Frontal cortex (tissue), 4 donors: Measurements from ENCODE around the gene NMU. TPM values are rescaled to one million over a fixed set of nuclear protein-coding genes. Genes with fewer than 3 reads are reported as not detected.
"Not testable (repeated sequence)": the region's sequence is repeated elsewhere in the genome, so short reads cannot be mapped to it uniquely, and the experiment has no call there.

Experiments
- DNase-seq, 2 donors: peaks; one replicate each; pipeline ENCODE4 v3.0.0; 2012; ENCODE audit warnings: low spot score in 2 of 2
- FAIRE-seq: peaks from 2 replicates; lab custom pipeline; 2012; peaks lifted over from hg19 to GRCh38; lab: Jason Lieb, UNC
- total RNA-seq: library from RNA; depleted of rRNA; stranded (reverse); fragments of >200 nt; gene quantifications from one replicate; pipeline ENCODE4 v1.2.3, GENCODE V29; 2014
- donor health status: control.
- donor health status: control.
- donor health status: control.

The NMU gene
- total RNA-seq, 1 donor from 2014 or later: 2.0 TPM

DNA sequence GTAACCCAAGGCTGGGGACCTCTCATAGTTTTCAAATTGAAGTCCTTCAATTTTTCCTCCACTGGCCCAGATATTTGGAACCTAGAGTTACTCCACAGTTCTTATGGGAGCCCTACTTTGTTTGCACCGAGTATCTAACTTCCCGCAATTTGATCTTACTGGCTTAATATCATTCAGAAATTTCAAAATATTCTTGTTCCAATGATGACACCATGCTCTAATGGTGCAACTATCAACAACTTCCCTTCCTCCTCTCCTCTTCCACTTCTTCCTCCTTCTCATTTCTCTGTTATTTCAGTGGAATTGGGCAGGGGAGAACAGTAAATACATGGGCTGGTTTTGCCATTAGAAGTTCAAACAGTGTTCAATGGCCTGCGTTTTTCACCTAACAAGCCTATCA lies 64.3 kb downstream of the NMU start:
- FAIRE-seq (no peak), DNase-seq (no peak)

DNA sequence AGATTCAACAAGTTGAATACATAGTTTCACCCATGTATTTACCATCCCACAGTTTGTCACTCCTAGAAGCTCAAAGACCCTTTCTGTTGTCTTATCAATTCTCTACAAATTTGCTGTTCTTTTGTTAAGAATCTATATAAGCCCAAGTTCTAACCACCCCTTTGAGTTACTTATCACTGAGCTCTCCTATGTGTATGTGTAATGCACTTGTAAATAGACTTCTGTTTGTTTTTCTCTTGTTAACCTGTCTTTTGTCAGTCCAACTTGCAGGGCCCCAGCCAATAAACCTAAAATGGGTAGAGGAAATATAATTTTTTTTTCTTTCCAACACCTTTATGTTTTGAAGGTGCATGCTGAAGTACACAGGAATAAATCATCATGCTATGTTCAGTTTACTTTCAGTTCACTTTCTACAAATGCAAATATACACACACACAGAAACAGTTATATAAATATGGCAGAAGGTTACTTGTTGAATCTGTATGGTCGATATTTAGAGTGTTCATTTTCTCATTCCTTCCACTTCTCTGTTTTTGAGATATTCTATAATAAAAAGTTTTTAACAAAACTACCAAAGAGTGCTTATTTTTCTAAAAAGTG lies 67.1 kb downstream of the NMU start:
- FAIRE-seq: no peak
- DNase-seq: no peak

DNA sequence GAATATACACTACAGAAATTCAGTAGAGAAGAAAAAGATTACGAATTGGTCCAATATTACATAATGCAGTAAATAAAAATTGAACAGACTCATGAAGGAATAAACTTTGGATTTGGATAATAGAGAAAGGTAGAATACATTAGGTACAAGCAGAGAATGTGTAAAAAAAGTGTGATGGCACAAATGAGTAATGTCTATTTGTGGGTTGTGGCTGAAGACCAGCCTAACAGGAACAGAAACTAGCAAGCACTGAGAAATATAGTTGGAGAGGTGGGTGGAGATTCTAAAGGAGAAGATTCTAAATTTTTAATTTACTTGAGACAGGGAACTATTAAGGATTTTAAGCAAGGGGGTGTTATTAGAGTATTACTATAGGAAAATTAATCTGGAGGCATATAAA lies 74.2 kb downstream of the NMU start:
- FAIRE-seq (no peak), DNase-seq (no peak)

DNA sequence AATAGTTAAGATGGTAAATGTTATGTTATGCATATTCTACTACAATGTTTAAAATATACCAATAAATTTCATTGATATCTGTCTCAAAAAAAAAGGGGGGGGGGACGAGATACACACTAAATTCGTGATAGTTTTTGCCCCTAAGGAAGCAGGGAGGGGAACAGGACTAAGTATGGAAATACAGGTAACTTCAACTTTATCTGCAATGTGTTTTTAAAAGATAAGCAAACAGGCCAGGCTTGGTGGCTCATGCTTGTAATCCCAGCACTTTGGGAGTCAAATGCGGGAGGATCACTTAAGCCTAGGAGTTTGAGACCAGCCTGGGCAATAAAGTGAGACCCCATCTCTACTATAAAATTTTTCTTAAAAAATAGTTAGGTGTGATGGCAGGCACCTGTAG lies 76.0 kb downstream of the NMU start:
- FAIRE-seq: no peak
- DNase-seq: no peak

DNA sequence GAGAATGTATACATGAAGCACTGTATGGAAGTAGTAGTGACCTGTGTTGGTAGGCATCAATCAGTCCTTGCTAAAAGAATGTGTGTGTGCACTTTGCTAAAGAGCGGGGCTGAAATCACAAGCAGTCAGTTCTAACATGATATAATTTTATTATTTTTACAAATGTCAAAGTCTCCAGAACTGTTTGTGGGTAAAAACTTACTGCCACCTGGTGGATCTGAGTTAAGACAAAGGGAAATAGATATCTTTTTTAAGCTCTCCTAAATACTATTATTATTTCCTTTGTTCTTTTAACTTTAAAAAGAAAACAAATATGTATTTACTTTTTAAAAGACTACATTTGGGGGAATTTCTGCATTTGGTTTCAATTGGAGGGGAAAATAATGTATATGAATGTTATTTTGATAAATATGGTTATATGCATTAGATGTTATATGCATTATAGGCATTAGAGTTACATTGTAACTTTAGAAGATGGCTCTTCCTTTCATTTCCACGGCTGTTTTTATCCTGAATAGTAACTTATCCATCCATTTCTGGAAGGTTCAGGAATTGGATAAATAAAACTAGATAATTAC lies 81.6 kb downstream of the NMU start:
- FAIRE-seq: no peak
- DNase-seq: no peak

DNA sequence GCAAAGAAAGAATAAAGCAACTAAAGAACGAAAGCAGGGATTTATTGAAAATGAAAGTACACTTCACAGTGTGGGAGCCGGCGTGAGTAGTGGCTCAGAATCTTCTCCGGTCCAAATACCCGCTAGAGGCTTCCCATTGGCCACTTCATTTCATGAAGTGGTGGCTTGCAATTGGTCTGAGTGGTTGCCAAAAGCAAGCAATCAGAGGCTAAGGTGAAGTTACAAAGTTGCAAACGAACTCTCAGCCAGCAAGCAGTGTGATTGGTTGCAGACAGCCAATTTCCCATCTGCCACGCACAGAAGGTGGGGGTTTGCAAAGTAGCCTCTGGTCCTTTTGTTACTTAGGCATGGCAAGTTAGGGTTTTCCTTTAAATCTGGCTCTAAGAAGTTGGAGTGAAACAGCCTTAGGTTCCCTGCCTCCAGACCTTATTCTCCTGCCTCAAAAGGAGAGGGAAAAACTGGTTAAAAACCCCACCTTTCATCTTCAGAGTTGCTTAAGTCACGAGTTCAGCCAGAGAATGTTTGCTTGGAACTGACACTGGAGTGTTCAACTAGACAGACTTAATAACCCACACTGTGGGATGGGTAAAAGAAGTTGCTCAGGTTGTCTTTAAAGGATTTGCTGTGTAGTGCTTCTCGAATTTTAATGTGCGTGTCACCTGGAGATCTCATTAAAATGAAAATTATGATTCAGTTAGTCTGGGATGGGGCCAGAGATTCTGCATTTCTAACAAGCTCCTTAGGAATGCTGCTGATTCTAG lies 82.5 kb downstream of the NMU start:
- DNase-seq: no peak

DNA sequence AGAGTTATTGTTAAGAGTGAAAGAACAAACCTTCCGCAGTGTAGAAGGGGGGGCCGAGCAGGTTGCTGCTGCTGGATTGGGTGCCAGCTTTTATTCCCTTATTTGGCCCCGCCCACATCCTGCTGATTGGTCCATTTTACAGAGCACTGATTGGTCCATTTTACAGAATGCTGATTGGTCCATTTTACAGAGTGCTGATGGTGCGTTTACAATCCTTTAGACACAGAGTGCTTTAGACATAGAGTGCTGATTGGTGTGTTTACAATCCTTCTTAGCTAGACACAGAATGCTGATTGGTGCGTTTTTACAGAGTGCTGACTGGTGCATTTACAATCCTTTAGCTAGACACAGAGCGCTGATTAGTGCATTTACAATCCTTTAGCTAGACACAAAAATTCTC lies 84.1 kb downstream of the NMU start:
- FAIRE-seq, DNase-seq: not testable (repeated sequence)

More for the DNA sequence above, 82.5 kb downstream of the NMU start:
- FAIRE-seq: no peak

DNA sequence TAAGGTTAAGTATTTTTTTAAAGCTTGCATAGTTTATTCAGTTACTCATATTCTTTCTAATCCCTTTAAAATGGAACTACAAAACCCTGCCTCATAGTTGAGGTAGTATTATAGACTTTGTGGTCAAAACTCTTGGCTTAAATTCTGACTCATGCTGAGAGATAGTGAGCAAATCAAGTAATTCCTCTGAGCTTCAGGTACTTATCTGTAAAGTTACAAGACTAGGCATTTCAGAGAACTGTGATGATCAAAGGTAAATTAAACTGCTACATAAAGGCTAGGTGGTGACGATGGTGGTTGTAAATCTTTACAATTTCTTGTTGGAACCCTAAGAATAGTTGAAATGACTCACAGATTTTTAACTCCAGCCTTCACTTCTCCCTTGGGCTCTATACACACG lies 86.2 kb downstream of the NMU start:
- no peak for FAIRE-seq

DNA sequence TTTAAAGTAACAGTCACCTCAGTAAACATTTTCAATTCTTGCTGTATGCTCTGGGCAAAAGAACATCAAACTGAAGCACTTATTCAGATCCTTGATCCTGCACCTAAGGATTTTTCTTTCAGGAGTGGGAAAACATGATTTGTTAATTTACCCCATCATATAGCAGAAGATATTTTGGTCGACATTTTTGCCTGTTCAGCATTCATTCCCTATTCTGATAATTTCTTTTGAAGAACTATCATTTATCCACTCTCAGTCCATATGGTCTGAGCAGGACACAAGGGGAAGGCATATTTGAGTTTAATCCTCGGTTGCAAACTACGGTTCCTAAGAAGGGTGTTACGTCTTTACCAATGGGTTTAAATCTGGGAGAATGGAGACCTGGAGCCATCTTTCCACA lies 88.2 kb downstream of the NMU start:
- DNase-seq: no peak

More for the DNA sequence above, 86.2 kb downstream of the NMU start:
- DNase-seq: no peak

DNA sequence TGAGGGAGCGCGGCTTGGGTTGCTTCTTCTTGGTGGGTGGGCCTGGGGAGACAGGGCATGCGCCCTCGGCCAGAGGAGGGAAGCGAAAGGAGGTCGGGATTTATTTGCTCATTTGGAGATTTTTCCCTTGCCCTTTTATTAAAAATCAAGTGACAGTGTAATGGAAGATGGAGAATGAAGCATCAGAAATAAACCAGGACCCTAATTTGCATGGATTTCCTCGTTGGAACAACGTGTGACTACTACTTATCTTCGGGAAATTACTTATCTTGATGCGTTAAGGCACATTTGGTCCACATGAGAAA lies 88.7 kb downstream of the NMU start:
- FAIRE-seq: no peak
- DNase-seq: no peak

More for the DNA sequence above, 88.2 kb downstream of the NMU start:
- FAIRE-seq: no peak

DNA sequence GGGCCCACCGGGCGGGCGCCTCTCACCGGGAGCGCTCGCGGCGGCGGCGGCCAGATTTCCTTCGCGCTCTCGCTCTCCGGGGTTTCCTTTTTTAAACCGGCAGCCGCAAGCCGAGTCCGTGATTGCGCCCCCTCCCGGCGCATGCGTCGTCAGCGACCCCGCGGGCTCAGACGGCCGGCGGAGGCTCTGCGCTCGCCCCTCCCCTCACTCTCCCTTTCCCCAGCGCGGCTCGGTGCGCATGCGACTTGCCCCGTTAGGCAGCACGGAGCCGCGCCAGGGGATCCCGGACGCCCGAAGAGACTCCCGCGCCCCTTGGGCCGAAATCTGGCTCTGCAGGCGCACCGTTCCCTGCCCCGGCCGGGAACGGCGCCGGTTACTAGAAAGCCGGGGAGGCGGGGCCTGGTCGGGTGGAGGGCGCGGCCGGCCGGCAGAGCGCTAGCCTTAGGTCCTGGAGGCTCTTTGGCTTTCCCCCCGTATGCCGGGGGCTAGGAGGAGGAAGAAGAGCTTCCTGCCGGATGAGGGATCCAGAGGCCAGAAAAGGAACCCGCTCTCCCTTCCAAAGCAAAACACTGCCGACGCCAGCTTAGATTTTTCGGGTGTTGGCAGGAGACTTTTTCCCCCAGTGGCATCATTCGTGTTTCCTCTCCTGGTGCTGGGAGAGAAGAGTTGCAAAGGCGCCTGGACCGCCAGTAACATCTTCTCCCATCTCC lies 89.2 kb downstream of the NMU start, which contains the start of gene CLOCK:
Gene CLOCK (minus strand): TSS at position 154 of the 710 bp plus-strand sequence. CDS start 64,124 bp downstream, outside the sequence.
- peak; percentile 80 to 84 for DNase-seq
- no peak for FAIRE-seq

DNA sequence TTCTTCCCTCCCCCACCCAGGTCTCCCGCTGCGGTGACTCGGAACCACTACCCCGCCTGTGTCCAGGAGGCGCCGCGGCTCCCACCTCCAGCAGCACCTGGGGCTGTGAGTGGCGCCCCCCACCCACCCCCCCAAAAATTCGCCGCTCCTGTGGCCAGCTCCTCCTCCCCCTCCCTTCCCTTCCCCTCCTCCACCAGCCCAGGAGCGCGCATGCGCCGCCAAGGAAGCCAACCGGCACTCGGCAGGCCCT lies 89.7 kb downstream of the NMU start:
- DNase-seq (no peak), FAIRE-seq (no peak)

DNA sequence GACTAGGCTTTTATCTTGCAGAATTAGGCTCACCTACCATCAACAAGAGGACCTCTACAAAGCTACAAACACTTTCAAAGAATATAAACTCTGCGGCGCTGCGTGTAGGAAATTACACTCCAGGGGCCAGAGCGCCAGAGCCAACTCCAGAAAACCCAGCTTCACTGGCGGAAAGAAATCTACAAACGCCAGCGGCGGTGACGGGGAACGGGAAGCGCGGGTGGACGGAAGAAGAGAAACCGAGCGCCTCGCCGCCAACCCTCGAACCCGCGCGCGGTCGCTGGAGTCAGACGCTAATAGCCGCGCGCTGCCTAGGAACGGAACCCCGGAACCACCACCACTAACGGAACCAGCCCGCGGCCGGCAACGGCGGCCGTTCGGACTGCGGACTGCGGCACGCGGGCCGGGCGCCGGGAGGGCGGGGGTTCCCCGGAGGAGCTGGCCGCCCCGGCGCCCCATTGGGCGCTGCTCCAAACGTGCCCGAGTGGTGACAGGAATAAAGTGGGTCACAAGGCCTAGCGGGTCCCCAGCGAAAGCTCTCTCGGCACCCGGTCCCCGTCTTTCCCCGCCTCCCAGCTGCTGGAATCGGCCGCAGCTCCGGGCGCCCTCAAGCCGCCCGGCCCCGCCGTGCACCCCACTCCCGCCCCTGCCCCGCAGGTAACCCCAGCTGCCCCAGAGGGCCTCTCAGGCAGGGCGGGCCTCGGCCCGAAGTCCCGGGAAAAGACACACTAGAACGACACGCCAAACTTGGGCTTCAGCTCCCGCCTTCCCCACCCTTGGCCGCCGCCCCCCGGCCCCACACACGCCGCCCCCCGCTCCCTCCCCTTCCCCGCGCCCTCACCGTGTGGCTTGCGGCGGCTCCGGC lies 90.2 kb downstream of the NMU start:
- no peak for FAIRE-seq
- peak; percentile 75 to 78 for DNase-seq

Other genes with a start within 250 kb of the NMU start
- gene TMEM165, start 240.3 kb downstream of the NMU start, total RNA-seq: 139 TPM
- gene CLOCK, start 89.4 kb downstream of the NMU start, total RNA-seq: 27.3 TPM
- gene PDCL2, start 44.1 kb downstream of the NMU start, total RNA-seq: not detected
- gene EXOC1L, start 183.5 kb upstream of the NMU start, total RNA-seq: not detected
- gene EXOC1, start 217.3 kb upstream of the NMU start, total RNA-seq: 75.8 TPM